DOHH2 (cell line): ENCODE data around the gene KIF16B.

ENCODE experiments used
- EZH2phosphoT487 ChIP-seq: fragments of 200-600 bp; sonication (generic); IDR thresholded peaks from 2 replicates; pipeline ENCODE4 v1.6.1; 2017; ENCODE audit warnings: borderline replicate concordance, mild to moderate bottlenecking, antibody characterized with exemption, low read length, moderate library complexity, mixed read lengths
- TF ChIP-seq, protein P1 (sequence below): fragments of 200-600 bp; sonication (generic); IDR thresholded peaks from one replicate; pipeline ENCODE4 v1.5.1; 2014; ENCODE audit warnings: antibody characterized with exemption, mild to moderate bottlenecking, low read depth, low read length; ENCODE audit not compliant: poor library complexity, severe bottlenecking

DNA sequence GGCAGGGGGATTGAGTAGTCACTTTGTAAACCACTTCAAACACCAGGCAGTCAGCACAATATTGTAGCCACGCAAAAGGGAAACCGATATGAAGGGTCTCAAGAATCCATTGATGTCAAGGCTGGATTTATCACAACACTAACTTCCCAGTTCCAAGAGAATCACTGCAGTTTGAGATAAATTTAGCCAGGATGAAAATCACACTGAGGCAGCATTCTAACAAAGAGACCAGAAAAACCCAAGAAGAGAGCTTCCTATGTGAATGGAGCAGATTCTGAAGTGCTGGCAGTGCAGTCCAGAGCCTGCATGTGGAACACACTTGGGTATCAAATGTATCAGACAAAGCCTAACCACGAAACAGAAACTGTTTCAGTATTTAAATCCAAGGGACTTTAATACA, 84.6 kb downstream of the KIF16B start:
- TF ChIP-seq, protein P1, sequence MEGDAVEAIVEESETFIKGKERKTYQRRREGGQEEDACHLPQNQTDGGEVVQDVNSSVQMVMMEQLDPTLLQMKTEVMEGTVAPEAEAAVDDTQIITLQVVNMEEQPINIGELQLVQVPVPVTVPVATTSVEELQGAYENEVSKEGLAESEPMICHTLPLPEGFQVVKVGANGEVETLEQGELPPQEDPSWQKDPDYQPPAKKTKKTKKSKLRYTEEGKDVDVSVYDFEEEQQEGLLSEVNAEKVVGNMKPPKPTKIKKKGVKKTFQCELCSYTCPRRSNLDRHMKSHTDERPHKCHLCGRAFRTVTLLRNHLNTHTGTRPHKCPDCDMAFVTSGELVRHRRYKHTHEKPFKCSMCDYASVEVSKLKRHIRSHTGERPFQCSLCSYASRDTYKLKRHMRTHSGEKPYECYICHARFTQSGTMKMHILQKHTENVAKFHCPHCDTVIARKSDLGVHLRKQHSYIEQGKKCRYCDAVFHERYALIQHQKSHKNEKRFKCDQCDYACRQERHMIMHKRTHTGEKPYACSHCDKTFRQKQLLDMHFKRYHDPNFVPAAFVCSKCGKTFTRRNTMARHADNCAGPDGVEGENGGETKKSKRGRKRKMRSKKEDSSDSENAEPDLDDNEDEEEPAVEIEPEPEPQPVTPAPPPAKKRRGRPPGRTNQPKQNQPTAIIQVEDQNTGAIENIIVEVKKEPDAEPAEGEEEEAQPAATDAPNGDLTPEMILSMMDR, result no peak
- TF ChIP-seq EZH2phosphoT487, result no peak
